Activated naive CD4-positive, alpha-beta T cell treated with anti-CD3 and anti-CD28 coated beads, Interleukin-2, amount 10 ng/mL, durations not matched to agents 5 hours and 36 hours (primary cell): ENCODE data around the gene MPG. TPM values are rescaled to one million over a fixed set of nuclear protein-coding genes. Genes with fewer than 3 reads are reported as not detected.

ENCODE experiments used
- total RNA-seq, 2 experiments: library from RNA; stranded (reverse); gene quantifications; one replicate each; pipeline ENCODE4 v1.2.3, GENCODE V29; 2021

Gene MPG, protein sequence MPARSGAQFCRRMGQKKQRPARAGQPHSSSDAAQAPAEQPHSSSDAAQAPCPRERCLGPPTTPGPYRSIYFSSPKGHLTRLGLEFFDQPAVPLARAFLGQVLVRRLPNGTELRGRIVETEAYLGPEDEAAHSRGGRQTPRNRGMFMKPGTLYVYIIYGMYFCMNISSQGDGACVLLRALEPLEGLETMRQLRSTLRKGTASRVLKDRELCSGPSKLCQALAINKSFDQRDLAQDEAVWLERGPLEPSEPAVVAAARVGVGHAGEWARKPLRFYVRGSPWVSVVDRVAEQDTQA
- total RNA-seq: 10 to 100 TPM; 52.5 to 54.2 TPM

DNA sequence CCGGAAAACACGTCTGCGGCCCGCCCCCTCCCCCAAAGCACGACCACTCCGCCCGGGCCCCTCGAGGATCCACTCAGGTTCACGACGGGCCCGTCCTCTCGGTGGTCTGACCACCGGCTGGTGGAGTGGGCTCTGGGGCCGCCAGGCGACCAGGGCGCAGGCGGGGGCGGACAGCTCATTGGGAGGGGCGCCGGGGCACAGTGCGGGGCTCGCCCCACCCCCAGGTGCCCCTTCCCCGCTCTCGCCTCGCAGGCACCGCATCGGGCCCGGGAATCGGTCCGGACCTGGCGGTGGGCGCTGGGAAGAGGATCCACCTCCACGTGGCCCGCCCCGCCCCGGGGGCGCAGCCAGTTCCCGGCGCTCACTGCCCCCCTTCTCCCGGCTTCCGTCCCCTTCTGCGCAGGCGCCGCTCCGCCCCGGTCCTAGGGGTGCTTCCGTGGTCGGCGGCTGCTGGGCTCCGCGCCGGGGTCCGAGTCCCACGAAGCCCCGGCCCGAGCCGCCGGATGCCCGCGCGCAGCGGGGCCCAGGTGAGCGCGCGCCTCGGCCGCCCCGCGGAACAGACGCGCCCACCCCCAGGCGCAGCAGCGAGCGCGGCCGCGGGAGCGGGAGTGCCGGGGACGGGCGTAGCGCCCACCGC is at the start of gene MPG:
Gene MPG (plus strand): TSS at position 419 of the 637 bp plus-strand sequence. CDS start 85 bp downstream, at position 504.

DNA sequence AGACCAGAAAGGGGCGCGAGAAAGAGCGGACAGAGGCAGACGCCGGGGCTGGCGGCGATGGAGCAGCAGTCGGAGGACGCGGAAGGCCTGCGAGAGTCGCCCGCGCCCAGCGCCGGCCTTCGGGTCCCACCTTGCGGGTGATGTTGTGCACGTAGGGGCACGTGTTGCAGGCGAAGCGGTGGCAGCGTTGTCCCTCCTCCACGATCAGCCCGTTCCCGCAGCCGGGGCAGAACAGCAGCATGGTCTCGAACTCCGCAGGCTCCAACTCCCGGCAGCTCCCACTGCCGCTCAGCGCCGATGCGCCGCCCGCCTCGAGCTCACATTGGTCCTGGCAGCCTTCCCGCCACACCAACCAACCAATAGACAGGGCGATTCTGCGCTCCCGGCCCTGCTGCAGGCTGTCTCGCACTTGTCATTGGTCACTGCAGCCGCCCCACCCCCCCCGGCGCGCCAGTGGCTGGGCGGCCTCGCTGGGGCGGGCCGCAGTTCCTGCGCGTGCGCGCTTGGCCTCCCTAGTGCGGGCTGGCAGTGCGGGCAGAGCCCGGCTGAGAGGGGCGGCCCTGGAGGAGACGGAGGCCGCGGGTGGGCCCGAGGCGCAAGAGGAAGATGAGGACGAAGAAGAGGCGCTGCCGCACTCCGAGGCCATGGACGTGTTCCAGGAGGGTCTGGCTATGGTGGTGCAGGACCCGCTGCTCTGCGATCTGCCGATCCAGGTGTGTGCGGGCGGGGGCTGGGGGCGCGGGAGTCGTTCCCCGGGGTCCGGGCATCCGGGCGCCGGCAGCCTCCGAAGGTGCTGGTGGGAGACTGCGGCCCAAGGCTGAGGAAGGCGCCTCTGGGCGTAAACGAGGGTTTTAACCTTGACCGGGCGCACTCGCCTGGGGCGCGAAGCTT is 24.4 kb upstream of the MPG start, which contains the start of the genes POLR3K and SNRNP25:
Gene POLR3K (minus strand): TSS at position 263 of the 891 bp plus-strand sequence. CDS start 22 bp downstream, at position 241.
Gene SNRNP25 (plus strand): TSS at position 483 of the 891 bp plus-strand sequence. CDS start 189 bp downstream, at position 672.

DNA sequence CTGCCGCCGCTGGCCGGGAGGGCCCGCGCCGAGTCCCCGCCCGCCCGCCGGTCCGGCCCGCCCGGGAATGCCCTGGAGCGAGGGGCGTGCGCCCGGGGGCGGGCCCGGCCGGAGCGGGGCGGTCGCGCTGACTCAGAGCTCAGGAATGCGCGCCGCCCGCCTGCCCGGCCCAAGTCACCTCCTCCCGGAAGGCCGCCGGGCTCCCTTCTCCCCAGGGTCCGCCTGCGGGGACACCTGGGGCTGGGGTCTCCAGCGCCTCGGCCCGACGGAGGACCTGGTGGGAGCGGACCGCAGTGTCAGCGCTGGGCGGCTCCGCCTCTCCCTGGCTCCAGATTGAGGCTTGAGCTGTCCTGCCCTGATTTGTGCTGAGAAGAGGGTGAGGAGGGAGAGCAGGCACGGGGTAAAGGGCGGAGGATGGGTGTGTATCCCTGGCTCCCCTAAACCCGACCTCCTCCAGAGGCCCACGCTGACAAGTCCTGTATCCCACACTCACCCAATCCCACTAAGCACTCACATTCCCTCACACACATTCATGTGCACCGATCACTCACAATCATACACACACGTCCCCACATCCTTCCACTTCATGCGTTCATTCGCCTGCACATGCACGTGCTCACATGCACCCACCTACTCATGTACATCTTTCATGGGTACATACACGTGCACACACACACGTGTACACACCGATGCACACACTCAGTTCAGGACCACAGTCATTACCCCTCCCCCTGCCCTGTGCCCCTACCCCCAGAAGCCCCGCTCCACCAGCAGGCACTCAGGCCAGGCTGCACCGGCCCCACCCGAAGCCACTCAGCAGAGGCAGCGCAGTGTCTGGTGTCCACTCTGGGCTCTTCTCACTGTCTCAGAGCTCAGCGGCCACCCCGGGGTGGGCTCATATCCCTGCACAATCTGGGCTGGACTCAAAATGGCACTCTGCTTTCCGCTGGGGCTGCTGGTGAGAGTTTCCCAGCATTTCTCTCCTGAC is 5.2 kb upstream of the MPG start, which contains the start of gene RHBDF1:
Gene RHBDF1 (minus strand): TSS at position 71 of the 988 bp plus-strand sequence. CDS start 7,616 bp downstream, outside the sequence.

Other genes starting within 250 kb of the MPG start
- gene POLR3K, start 24.6 kb upstream of the MPG start, total RNA-seq: 10 to 100 TPM; 24.9 to 26.6 TPM
- 10 to 100 TPM; 33.7 to 34.8 TPM for gene SNRNP25, start 24.4 kb upstream of the MPG start, total RNA-seq
- gene RHBDF1, start 5.6 kb upstream of the MPG start, total RNA-seq: under 1 TPM in 1 of 2 experiments, not detected in 1; 0.31 TPM
- 10 to 100 TPM; 33.7 to 35.3 TPM for gene NPRL3, start 60.4 kb downstream of the MPG start, total RNA-seq
- not detected for gene HBZ, start 74.4 kb downstream of the MPG start, total RNA-seq
- gene HBM, start 87.8 kb downstream of the MPG start, total RNA-seq: not detected
- gene HBA2, start 94.7 kb downstream of the MPG start, total RNA-seq: not detected
- gene HBA1, start 98.5 kb downstream of the MPG start, total RNA-seq: not detected
- not detected for gene HBQ1, start 102.2 kb downstream of the MPG start, total RNA-seq
- 10 to 100 TPM; 66.4 to 67.5 TPM for gene LUC7L, start 151.2 kb downstream of the MPG start, total RNA-seq
- 10 to 100 TPM; 28.8 to 29.6 TPM for gene FAM234A, start 156.6 kb downstream of the MPG start, total RNA-seq
- gene RGS11, start 197.7 kb downstream of the MPG start, total RNA-seq: not detected
- not detected for gene ARHGDIG, start 202.4 kb downstream of the MPG start, total RNA-seq
- not detected for gene PDIA2, start 204.9 kb downstream of the MPG start, total RNA-seq